SU-DHL-6 (cell line): Measurements from ENCODE around the gene SNRNP35.

ENCODE experiments used
- H2AFZ ChIP-seq: fragments of 200-600 bp; sonication (generic); 2 replicates; pipeline ENCODE4 v1.6.1; 2014; ENCODE audit warnings: low read depth, mild to moderate bottlenecking, moderate library complexity, mixed read lengths, antibody characterized with exemption, low read length; ENCODE audit not compliant: severe bottlenecking
- H3F3A ChIP-seq: fragments of 200-600 bp; shearing (Covaris generic); 2 replicates; pipeline ENCODE4 v1.6.0; 2016; ENCODE audit warnings: antibody characterized with exemption, mild to moderate bottlenecking; ENCODE audit not compliant: insufficient read depth
- H3K27ac ChIP-seq: fragments of 200-600 bp; sonication (generic); 2 replicates; pipeline ENCODE4 v1.5.1; 2016; ENCODE audit warnings: low read depth, mild to moderate bottlenecking, low read length, moderate library complexity, mixed read lengths
- H3K27me3 ChIP-seq: fragments of 200-600 bp; sonication (generic), shearing (Covaris generic); 2 replicates; pipeline ENCODE4 v1.6.0; 2014; ENCODE audit warnings: mild to moderate bottlenecking, low read length
- H3K36me3 ChIP-seq: fragments of 200-600 bp; sonication (generic); 2 replicates; pipeline ENCODE4 v1.6.1; 2014; ENCODE audit warnings: mild to moderate bottlenecking, low read length, mixed read lengths
- H3K4me2 ChIP-seq: fragments of 300-600, 200-600 bp; shearing (Covaris generic), sonication (generic); 2 replicates; pipeline ENCODE4 v1.6.0; 2014; ENCODE audit warnings: low read length, low read depth, mild to moderate bottlenecking; ENCODE audit not compliant: poor library complexity, severe bottlenecking
- H3K4me3 ChIP-seq: fragments of 200-600 bp; sonication (generic); 2 replicates; pipeline ENCODE4 v1.5.1; 2014; ENCODE audit warnings: antibody characterized with exemption, low read length, mild to moderate bottlenecking, mixed read lengths; ENCODE audit not compliant: insufficient read depth, poor library complexity, severe bottlenecking
- H3K79me2 ChIP-seq: fragments of 200-600 bp; sonication (generic); 2 replicates; pipeline ENCODE4 v1.6.1; 2014; ENCODE audit warnings: mild to moderate bottlenecking, low read length, moderate library complexity; ENCODE audit not compliant: insufficient read depth
- H3K9ac ChIP-seq: fragments of 200-600 bp; sonication (generic); 2 replicates; pipeline ENCODE4 v1.7.0; 2014; ENCODE audit warnings: mild to moderate bottlenecking, low read length
- H3K9me2 ChIP-seq: fragments of 200-600 bp; sonication (generic); replicated peaks from 2 replicates; pipeline ENCODE4 v1.6.1; 2014; ENCODE audit warnings: low read length; ENCODE audit not compliant: insufficient read depth
- H3K9me3 ChIP-seq: fragments of 200-600 bp; sonication (generic); 2 replicates; pipeline ENCODE4 v1.6.1; 2014; ENCODE audit warnings: low read length, mixed read lengths; ENCODE audit not compliant: insufficient read depth
- H4K20me1 ChIP-seq: fragments of 200-600 bp; sonication (generic); 2 replicates; pipeline ENCODE4 v1.6.1; 2014; ENCODE audit warnings: low read depth, mild to moderate bottlenecking, antibody characterized with exemption, low read length, moderate library complexity, mixed read lengths
- CTCF ChIP-seq: fragments of 200-600 bp; sonication (generic); IDR thresholded peaks from one replicate; pipeline ENCODE4 v1.5.1; 2017; ENCODE audit warnings: antibody characterized with exemption, mild to moderate bottlenecking, low read length, moderate library complexity; ENCODE audit not compliant: insufficient read depth, poor library complexity, severe bottlenecking
- EZH2phosphoT487 ChIP-seq: fragments of 200-600 bp; sonication (generic), shearing (Covaris generic); conservative IDR thresholded peaks from 2 replicates; pipeline ENCODE4 v1.6.1; 2018; ENCODE audit warnings: mild to moderate bottlenecking, antibody characterized with exemption, low read length, moderate library complexity, mixed read lengths

SNRNP35 gene

GRCh38 chr12:123506059-123506842 lies 48.3 kb downstream of the SNRNP35 start:
- H2AFZ ChIP-seq, result no peak overlapping the region
- H3K9ac ChIP-seq, result no peak overlapping the region
- H3F3A ChIP-seq, result no peaks in the 10 kb centered on the region
- TF ChIP-seq CTCF, result no peak
- no peak for TF ChIP-seq EZH2phosphoT487
- H4K20me1 ChIP-seq, result no peaks in the 10 kb centered on the region
- no peaks in the 10 kb centered on the region for H3K9me3 ChIP-seq
- no peaks in the 10 kb centered on the region for H3K36me3 ChIP-seq
- H3K4me3 ChIP-seq, result no peak overlapping the region
- no peaks in the 10 kb centered on the region for H3K27me3 ChIP-seq
- H3K4me2 ChIP-seq, result no peak overlapping the region
- no peaks in the 10 kb centered on the region for H3K9me2 ChIP-seq
- no peaks in the 10 kb centered on the region for H3K79me2 ChIP-seq
- no peak overlapping the region for H3K27ac ChIP-seq

GRCh38 chr12:123506843-123507236 lies 48.9 kb downstream of the SNRNP35 start:
- Histone ChIP-seq H3K36me3 (no peaks in the 10 kb centered on the region), H3K27ac (no peak overlapping the region), H3K9me2 (no peaks in the 10 kb centered on the region), H3K9ac (no peak overlapping the region), H3F3A (no peaks in the 10 kb centered on the region), H3K79me2 (no peaks in the 10 kb centered on the region), H3K9me3 (no peaks in the 10 kb centered on the region), H3K4me2 (no peak overlapping the region), H2AFZ (no peak overlapping the region), H4K20me1 (no peaks in the 10 kb centered on the region), H3K27me3 (no peaks in the 10 kb centered on the region), H3K4me3 (no peak overlapping the region)
- no peak for TF ChIP-seq CTCF
- no peak for TF ChIP-seq EZH2phosphoT487

GRCh38 chr12:123512838-123513665 lies 55.1 kb downstream of the SNRNP35 start:
- no peak overlapping the region for H3K27ac ChIP-seq
- no peak overlapping the region for H3K4me2 ChIP-seq
- H2AFZ ChIP-seq, result no peak overlapping the region

More at GRCh38 chr12:123512838-123513665, 55.1 kb downstream of the SNRNP35 start:
- H3K79me2 ChIP-seq, result no peaks in the 10 kb centered on the region
- no peak overlapping the region for H3K9ac ChIP-seq
- H3F3A ChIP-seq, result no peaks in the 10 kb centered on the region
- no peaks in the 10 kb centered on the region for H3K36me3 ChIP-seq
- H3K9me3 ChIP-seq, result no peaks in the 10 kb centered on the region
- TF ChIP-seq EZH2phosphoT487, result no peak
- H4K20me1 ChIP-seq, result no peaks in the 10 kb centered on the region
- H3K27me3 ChIP-seq, result no peaks in the 10 kb centered on the region
- no peaks in the 10 kb centered on the region for H3K9me2 ChIP-seq
- no peak overlapping the region for H3K4me3 ChIP-seq
